ENCODE data around the gene NR6A1. TPM values are rescaled to one million over a fixed set of nuclear protein-coding genes. Genes with fewer than 3 reads are reported as not detected.

Gene NR6A1
- total RNA-seq, 1 experiment from 2014 or later = 0.77 TPM

DNA sequence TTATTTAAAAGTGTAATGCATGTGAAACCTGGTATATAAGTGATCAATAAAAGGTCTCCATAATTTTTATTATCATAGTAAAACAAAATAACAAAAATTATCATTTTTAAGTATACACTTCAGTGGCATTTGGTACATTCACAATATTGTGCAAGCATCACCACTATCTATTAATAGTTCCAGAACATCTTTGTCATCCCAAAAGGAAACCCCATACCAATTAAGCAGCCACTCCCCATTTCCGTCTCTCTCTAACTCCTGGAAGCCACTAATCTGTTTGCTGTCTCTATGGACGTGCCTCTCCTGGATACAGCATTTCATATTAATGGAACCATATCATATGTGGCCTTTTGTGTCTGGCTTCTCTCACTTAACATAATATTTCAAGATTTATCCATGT, 13.4 kb upstream of the NR6A1 start:
- Histone ChIP-seq H3K4me2 (ENCODE audit: low read length) (no peak overlapping the region), H3K27me3 (ENCODE audit: low read length) (no peaks in the 10 kb centered on the region), H3K4me1 (ENCODE audit: insufficient read depth, low read length) (peaks cover 7% of the 10 kb centered on the region), H3K9me3 (ENCODE audit: low read length) (no peaks in the 10 kb centered on the region), H3K79me2 (ENCODE audit: low read length) (no peaks in the 10 kb centered on the region), H3K27ac (ENCODE audit: low read length) (no peak overlapping the region), H3F3A (ENCODE audit: low read length, unreplicated experiment) (no peaks in the 10 kb centered on the region), H2AFZ (ENCODE audit: low read length) (no peak overlapping the region), H3K9ac (ENCODE audit: low read length) (no peak overlapping the region), H4K20me1 (ENCODE audit: low read length) (no peaks in the 10 kb centered on the region), H3K4me3 (ENCODE audit: low read length) (no peak overlapping the region), H3K9me2 (replicated peaks; ENCODE audit: low read length) (no peaks in the 10 kb centered on the region), H3K36me3 (ENCODE audit: low read depth, low read length) (no peaks in the 10 kb centered on the region)
- ChIA-PET POLR2A (ENCODE audit: unreplicated experiment) (no interaction called here), CTCF (no interaction called here)
- intact Hi-C loops (cut with micrococcal nuclease) = no loop called here
- no TSS peak for BruUV-seq (replicated peaks)
- TF ChIP-seq, protein P1, sequence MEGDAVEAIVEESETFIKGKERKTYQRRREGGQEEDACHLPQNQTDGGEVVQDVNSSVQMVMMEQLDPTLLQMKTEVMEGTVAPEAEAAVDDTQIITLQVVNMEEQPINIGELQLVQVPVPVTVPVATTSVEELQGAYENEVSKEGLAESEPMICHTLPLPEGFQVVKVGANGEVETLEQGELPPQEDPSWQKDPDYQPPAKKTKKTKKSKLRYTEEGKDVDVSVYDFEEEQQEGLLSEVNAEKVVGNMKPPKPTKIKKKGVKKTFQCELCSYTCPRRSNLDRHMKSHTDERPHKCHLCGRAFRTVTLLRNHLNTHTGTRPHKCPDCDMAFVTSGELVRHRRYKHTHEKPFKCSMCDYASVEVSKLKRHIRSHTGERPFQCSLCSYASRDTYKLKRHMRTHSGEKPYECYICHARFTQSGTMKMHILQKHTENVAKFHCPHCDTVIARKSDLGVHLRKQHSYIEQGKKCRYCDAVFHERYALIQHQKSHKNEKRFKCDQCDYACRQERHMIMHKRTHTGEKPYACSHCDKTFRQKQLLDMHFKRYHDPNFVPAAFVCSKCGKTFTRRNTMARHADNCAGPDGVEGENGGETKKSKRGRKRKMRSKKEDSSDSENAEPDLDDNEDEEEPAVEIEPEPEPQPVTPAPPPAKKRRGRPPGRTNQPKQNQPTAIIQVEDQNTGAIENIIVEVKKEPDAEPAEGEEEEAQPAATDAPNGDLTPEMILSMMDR (conservative IDR thresholded peaks at IDR 0.05; ENCODE audit: low read depth, low read length) = no peak
- TF ChIP-seq EZH2 (IDR thresholded peaks at IDR 0.05; ENCODE audit: low read length, unreplicated experiment) (no peak), EZH2phosphoT487 (IDR thresholded peaks at IDR 0.05; ENCODE audit: borderline replicate concordance, low read length) (no peak)
- ATAC-seq (no peak), DNase-seq (no peak)

- no TSS peak for BruUV-seq (replicated peaks)
- H3K27ac ChIP-seq (ENCODE audit: low read length) = no peak overlapping the region
- intact Hi-C loops (cut with micrococcal nuclease) = no loop called here
Observed at GRCh38 chr9:124783830-124784229, 12.7 kb upstream of the NR6A1 start.

More at GRCh38 chr9:124783830-124784229, 12.7 kb upstream of the NR6A1 start:
- Histone ChIP-seq H3K9ac (ENCODE audit: low read length) (no peak overlapping the region), H3K27me3 (ENCODE audit: low read length) (no peaks in the 10 kb centered on the region), H4K20me1 (ENCODE audit: low read length) (no peaks in the 10 kb centered on the region), H3K79me2 (ENCODE audit: low read length) (no peaks in the 10 kb centered on the region), H3K9me2 (replicated peaks; ENCODE audit: low read length) (no peaks in the 10 kb centered on the region), H3F3A (ENCODE audit: low read length, unreplicated experiment) (peaks cover 4% of the 10 kb centered on the region), H2AFZ (ENCODE audit: low read length) (no peak overlapping the region), H3K4me3 (ENCODE audit: low read length) (no peak overlapping the region), H3K36me3 (ENCODE audit: low read depth, low read length) (no peaks in the 10 kb centered on the region), H3K4me1 (ENCODE audit: insufficient read depth, low read length) (peaks cover 12% of the 10 kb centered on the region), H3K4me2 (ENCODE audit: low read length) (no peak overlapping the region), H3K9me3 (ENCODE audit: low read length) (no peaks in the 10 kb centered on the region)
- ATAC-seq (no peak), DNase-seq (no peak)
- no peak for TF ChIP-seq EZH2 (IDR thresholded peaks at IDR 0.05; ENCODE audit: low read length, unreplicated experiment)
- TF ChIP-seq, protein P1 (conservative IDR thresholded peaks at IDR 0.05; ENCODE audit: low read depth, low read length) = no peak
- no peak for TF ChIP-seq EZH2phosphoT487 (IDR thresholded peaks at IDR 0.05; ENCODE audit: borderline replicate concordance, low read length)
- ChIA-PET POLR2A (ENCODE audit: unreplicated experiment) (no interaction called here), CTCF (no interaction called here)
